IMR-90 (cell line): Measurements from ENCODE around the gene RALGPS1. TPM values are rescaled to one million over a fixed set of nuclear protein-coding genes. Genes with fewer than 3 reads are reported as not detected.

Experiments
- ATAC-seq: fragments of 200-7000 bp; cut with Tn5 transposase; 2 replicates; pipeline ENCODE4 v1.9.1; 2020; ENCODE audit warnings: low read depth, mild to moderate bottlenecking, moderate library complexity
- BruUV-seq: library from RNA; stranded (reverse); fragments of 400-500 nt; replicated peaks from 2 replicates; lab custom pipeline; 2021; lab: Mats Ljungman, UMichigan
- CTCF ChIA-PET: fragments of 300-600 bp; formaldehyde crosslinking; extraction: SDS; loops from one replicate; lab custom pipeline; 2021; ENCODE audit warnings: antibody characterized with exemption; lab: Yijun Ruan, JAX
- POLR2A ChIA-PET: fragments of 300-600 bp; sonication (Branson Sonifier 250); formaldehyde crosslinking; loops from one replicate; lab custom pipeline; 2022; ENCODE audit warnings: antibody characterized with exemption; ENCODE audit not compliant: unreplicated experiment; lab: Charles Lee
- DNase-seq: peaks from one replicate; pipeline ENCODE4 v3.0.0; 2013
- H2AFZ ChIP-seq: replicated peaks from 2 replicates; pipeline ENCODE3; 2013; ENCODE audit warnings: low read length, mild to moderate bottlenecking; ENCODE audit not compliant: poor library complexity
- H2AK5ac ChIP-seq: 2 replicates; pipeline ENCODE4 v1.6.1; 2013; ENCODE audit warnings: low read depth, low read length, inconsistent platforms
- H2AK9ac ChIP-seq: replicated peaks from 2 replicates; pipeline ENCODE3; 2013; ENCODE audit warnings: mild to moderate bottlenecking, low read depth, low read length, moderate library complexity; ENCODE audit not compliant: poor library complexity
- H2BK120ac ChIP-seq: 2 replicates; pipeline ENCODE4 v1.6.1; 2013; ENCODE audit warnings: low read depth, low read length, inconsistent platforms
- H2BK15ac ChIP-seq: 3 replicates; pipeline ENCODE4 v1.6.1; 2013; ENCODE audit warnings: low read depth, low read length, inconsistent platforms
- H2BK20ac ChIP-seq: 2 replicates; pipeline ENCODE4 v1.6.1; 2013; ENCODE audit warnings: low read depth, mild to moderate bottlenecking, inconsistent platforms, low read length, moderate library complexity
- H2BK5ac ChIP-seq: 2 replicates; pipeline ENCODE4 v1.6.1; 2013; ENCODE audit warnings: mild to moderate bottlenecking, low read depth, low read length, inconsistent platforms; ENCODE audit not compliant: poor library complexity, severe bottlenecking
- H3K14ac ChIP-seq: replicated peaks from 2 replicates; pipeline ENCODE4 v1.6.1; 2013; ENCODE audit warnings: low read depth, low read length, inconsistent platforms
- H3K18ac ChIP-seq: 2 replicates; pipeline ENCODE4 v1.6.1; 2013; ENCODE audit warnings: low read depth, low read length, control low read depth
- H3K23ac ChIP-seq: 2 replicates; pipeline ENCODE4 v1.6.1; 2013; ENCODE audit warnings: low read depth, low read length, inconsistent platforms
- H3K27ac ChIP-seq: 2 replicates; pipeline ENCODE4 v1.5.1; 2013; ENCODE audit warnings: mild to moderate bottlenecking, control low read depth, low read length; ENCODE audit not compliant: insufficient read depth
- H3K27me3 ChIP-seq: 2 replicates; pipeline ENCODE4 v1.6.1; 2013; ENCODE audit warnings: low read length; ENCODE audit not compliant: control insufficient read depth, insufficient read depth
- H3K36me3 ChIP-seq: 2 replicates; pipeline ENCODE4 v1.6.1; 2013; ENCODE audit warnings: low read length, mixed read lengths; ENCODE audit not compliant: control insufficient read depth, insufficient read depth
- H3K4ac ChIP-seq: 2 replicates; pipeline ENCODE4 v1.6.1; 2013; ENCODE audit warnings: low read depth, low read length, inconsistent platforms
- H3K4me1 ChIP-seq: 2 replicates; pipeline ENCODE4 v1.6.1; 2013; ENCODE audit warnings: low read length, mixed read lengths; ENCODE audit not compliant: control insufficient read depth, insufficient read depth
- H3K4me2 ChIP-seq: 2 replicates; pipeline ENCODE4 v1.6.1; 2013; ENCODE audit warnings: low read depth, mild to moderate bottlenecking, control low read depth, low read length, moderate library complexity
- H3K4me3 ChIP-seq: 2 replicates; pipeline ENCODE4 v1.5.1; 2013; ENCODE audit warnings: low read depth, mild to moderate bottlenecking, control low read depth, low read length, moderate library complexity; ENCODE audit not compliant: insufficient read depth
- H3K56ac ChIP-seq: 2 replicates; pipeline ENCODE4 v1.6.1; 2013; ENCODE audit warnings: low read length, inconsistent platforms; ENCODE audit not compliant: insufficient read depth; ENCODE audit errors: extremely low read depth
- H3K79me1 ChIP-seq, 2 experiments: 2 replicates each; pipeline ENCODE4 v1.6.1; 2013; ENCODE audit warnings: low read length in 2 of 2, inconsistent platforms in 1 of 2, low read depth in 1 of 2
- H3K9ac ChIP-seq: 2 replicates; pipeline ENCODE4 v1.6.1; 2013; ENCODE audit warnings: low read depth, low read length, control low read depth
- H3K9me1 ChIP-seq: 2 replicates; pipeline ENCODE4 v1.6.1; 2013; ENCODE audit warnings: low read length, inconsistent platforms; ENCODE audit not compliant: insufficient read depth
- H3K9me3 ChIP-seq: 2 replicates; pipeline ENCODE4 v1.6.1; 2013; ENCODE audit warnings: low read length; ENCODE audit not compliant: control insufficient read depth, insufficient read depth
- H4K20me1 ChIP-seq: 2 replicates; pipeline ENCODE4 v1.6.1; 2013; ENCODE audit warnings: low read length, inconsistent platforms; ENCODE audit not compliant: insufficient read depth
- H4K5ac ChIP-seq: 2 replicates; pipeline ENCODE4 v1.6.1; 2013; ENCODE audit warnings: mild to moderate bottlenecking, low read depth, low read length, control low read depth
- H4K8ac ChIP-seq, 2 experiments: 2 replicates each; pipeline ENCODE4 v1.6.1; 2013; ENCODE audit warnings: low read depth in 2 of 2, low read length in 2 of 2, control low read depth in 1 of 2, inconsistent platforms in 1 of 2
- H4K91ac ChIP-seq: 2 replicates; pipeline ENCODE4 v1.6.1; 2013; ENCODE audit warnings: low read depth, low read length, inconsistent platforms; ENCODE audit not compliant: insufficient read depth
- BHLHE40 ChIP-seq: fragments of 150-350 bp; IDR thresholded peaks from 2 replicates; pipeline ENCODE4 v1.6.1; 2016; ENCODE audit warnings: mild to moderate bottlenecking, low read depth, low read length
- CEBPB ChIP-seq: IDR thresholded peaks from 2 replicates; pipeline ENCODE4 v1.6.1; 2012; ENCODE audit warnings: low read depth, low read length, improper control_type of control experiment
- CHD1 ChIP-seq: IDR thresholded peaks from 2 replicates; pipeline ENCODE4 v1.6.1; 2012; ENCODE audit warnings: low read depth, low read length, improper control_type of control experiment
- ELK1 ChIP-seq: fragments of 150-350 bp; IDR thresholded peaks from 2 replicates; pipeline ENCODE4 v1.6.1; 2016; ENCODE audit warnings: low read depth, mild to moderate bottlenecking, low read length, moderate library complexity, borderline replicate concordance
- FOS ChIP-seq: fragments of 150-350 bp; IDR thresholded peaks from 2 replicates; pipeline ENCODE4 v1.6.1; 2016; ENCODE audit warnings: low read depth, low read length
- MAFK ChIP-seq: IDR thresholded peaks from 2 replicates; pipeline ENCODE4 v1.6.1; 2012; ENCODE audit warnings: low read depth, low read length, improper control_type of control experiment
- MAZ ChIP-seq: IDR thresholded peaks from 2 replicates; pipeline ENCODE4 v1.6.1; 2012; ENCODE audit warnings: low read depth, mild to moderate bottlenecking, low read length, improper control_type of control experiment, moderate library complexity, borderline replicate concordance
- MXI1 ChIP-seq: IDR thresholded peaks from 2 replicates; pipeline ENCODE4 v1.6.1; 2012; ENCODE audit warnings: low read depth, mild to moderate bottlenecking, low read length, moderate library complexity, borderline replicate concordance
- NFE2L2 ChIP-seq: fragments of 150-350 bp; IDR thresholded peaks from 2 replicates; pipeline ENCODE4 v1.6.1; 2016; ENCODE audit warnings: low read depth, mild to moderate bottlenecking, low read length
- POLR2A ChIP-seq: IDR thresholded peaks from 2 replicates; pipeline ENCODE4 v1.6.1; 2012; ENCODE audit warnings: mild to moderate bottlenecking, low read depth, low read length
- RAD21 ChIP-seq: IDR thresholded peaks from 2 replicates; pipeline ENCODE4 v1.6.1; 2012; ENCODE audit warnings: low read length, improper control_type of control experiment
- RCOR1 ChIP-seq: IDR thresholded peaks from 2 replicates; pipeline ENCODE4 v1.6.1; 2012; ENCODE audit warnings: mild to moderate bottlenecking, low read length, improper control_type of control experiment; ENCODE audit not compliant: insufficient replicate concordance
- SMC3 ChIP-seq: fragments of 150-350 bp; IDR thresholded peaks from 2 replicates; pipeline ENCODE4 v1.6.1; 2016; ENCODE audit warnings: low read depth, mild to moderate bottlenecking, antibody characterized with exemption, low read length, moderate library complexity
- USF2 ChIP-seq: fragments of 150-350 bp; IDR thresholded peaks from 2 replicates; pipeline ENCODE4 v1.6.1; 2017; ENCODE audit warnings: mild to moderate bottlenecking, antibody characterized with exemption, low read length, low read depth
- WGBS, 2 experiments: methylation state at CpG; one replicate each; pipeline versions ENCODE4 v1.1.5 to v1.1.7; 2013; ENCODE audit warnings: missing lambda C conversion rate in 2 of 2; ENCODE audit not compliant: insufficient read length in 1 of 2; ENCODE audit errors: extremely low coverage in 2 of 2; 5-methylcytosine and 5-hydroxymethylcytosine counted together
- dilution Hi-C: fragments of 300-500 bp; cut with HindIII; formaldehyde crosslinking; loops from one replicate; pipeline ENCODE4 v1.14.3; 2018; ENCODE audit warnings: low sequenced_read_pairs; ENCODE audit not compliant: unreplicated experiment
- in situ Hi-C: fragments of 300-500 bp; cut with MboI; formaldehyde crosslinking; loops from 3 replicates; pipeline ENCODE4 v1.14.3; 2019; ENCODE audit warnings: low sequenced_read_pairs, inconsistent platforms, mixed read lengths
- intact Hi-C: fragments of 100-400 bp; cut with micrococcal nuclease; formaldehyde crosslinking; loops from 2 replicates; pipeline ENCODE4 v1.10.0; 2022
- polyA plus RNA-seq, 3 experiments: library from polyadenylated mRNA; depleted of rRNA; stranded (reverse); fragments of >200 nt; gene quantifications; 2 replicates each; pipeline ENCODE4 v1.2.3, GENCODE V29; 2012; ENCODE audit warnings: low replicate concordance in 1 of 3
- total RNA-seq: library from RNA; depleted of rRNA; stranded (reverse); fragments of >200 nt; gene quantifications from 2 replicates; pipeline ENCODE4 v1.2.3, GENCODE V29; 2012

The RALGPS1 gene
- total and polyA plus RNA-seq, 2 of the 4 experiments (the other 2 are of a cell fraction): 0.90 to 2.8 TPM

DNA sequence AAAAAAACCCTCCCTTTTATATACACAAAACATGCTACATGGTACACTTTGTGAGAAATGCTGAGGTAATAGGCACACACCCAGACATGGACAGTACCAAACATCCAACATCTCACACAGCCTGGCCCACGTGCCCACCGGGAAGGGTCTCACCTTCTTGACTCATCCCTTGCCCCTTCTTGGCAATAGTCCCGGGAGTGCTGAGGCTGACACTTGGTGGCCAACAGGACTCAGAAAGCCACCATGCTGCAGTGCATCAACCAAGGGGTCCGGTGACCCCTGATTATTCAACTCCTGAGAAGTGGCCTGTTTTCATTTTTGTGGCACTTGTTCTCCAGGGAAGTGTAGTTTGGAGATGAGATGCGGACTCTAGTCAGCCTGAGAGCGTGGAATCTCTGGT, 172.8 kb downstream of the RALGPS1 start:
- H2AK5ac ChIP-seq: no peak overlapping the region
- no peak overlapping the region for H3K14ac ChIP-seq
- H3K4me3 ChIP-seq: no peak overlapping the region
- no peak overlapping the region for H2AK9ac ChIP-seq
- H2BK120ac ChIP-seq: no peak overlapping the region
- H2BK20ac ChIP-seq: no peak overlapping the region
- H3K4me1 ChIP-seq: no peaks in the 10 kb centered on the region
- no peaks in the 10 kb centered on the region for H3K9me1 ChIP-seq
- ChIA-PET POLR2A (no interaction called here), CTCF (no interaction called here)
- no peaks in the 10 kb centered on the region for H4K20me1 ChIP-seq
- no CpG with 5 or more reads among the region's 6 CpGs for WGBS, 2 experiments
- no peak overlapping the region for H2AFZ ChIP-seq
- H3K27ac ChIP-seq: no peak overlapping the region
- no TSS peak for BruUV-seq
- H3K36me3 ChIP-seq: peaks cover 44% of the 10 kb centered on the region
- in situ Hi-C loops: no loop called here
- H4K8ac ChIP-seq: no peak overlapping the region
- no peak overlapping the region for H3K4ac ChIP-seq
- no peak overlapping the region for H4K91ac ChIP-seq
- no peaks in the 10 kb centered on the region for H3K79me1 ChIP-seq
- TF ChIP-seq CHD1: no peak
- no peak for TF ChIP-seq RCOR1
- no peak for TF ChIP-seq BHLHE40
- no peak for TF ChIP-seq MAZ
- no peak for TF ChIP-seq SMC3
- no peak for TF ChIP-seq FOS
- no peak for TF ChIP-seq ELK1
- TF ChIP-seq NFE2L2: no peak
- no peak for TF ChIP-seq RAD21
- no peak for TF ChIP-seq MXI1
- no peak for TF ChIP-seq MAFK
- TF ChIP-seq CEBPB: no peak
- TF ChIP-seq USF2: no peak
- TF ChIP-seq POLR2A: no peak
- no peaks in the 10 kb centered on the region for H3K27me3 ChIP-seq
- H3K56ac ChIP-seq: no peak overlapping the region
- H2BK5ac ChIP-seq: no peak overlapping the region
- intact Hi-C loops: no loop called here
- ATAC-seq (no peak), DNase-seq (no peak)
- dilution Hi-C loops: no loop called here
- H2BK15ac ChIP-seq: no peak overlapping the region
- no peak overlapping the region for H3K9ac ChIP-seq
- no peak overlapping the region for H3K23ac ChIP-seq
- no peak overlapping the region for H3K4me2 ChIP-seq
- no peak overlapping the region for H4K5ac ChIP-seq
- H3K18ac ChIP-seq: no peak overlapping the region
- H3K9me3 ChIP-seq: no peaks in the 10 kb centered on the region
